Measurements from ENCODE around the gene SLC7A14.

The SLC7A14 gene

GRCh38 chr3:170531657-170532335, 54.1 kb downstream of the SLC7A14 start:
- no peaks in the 10 kb centered on the region for H3K9me3 ChIP-seq (replicated peaks; ENCODE audit: insufficient read depth, low read length)
- DNase-seq = no peak
- no peak overlapping the region for H3K4me3 ChIP-seq (ENCODE audit: low read length)
- no peaks in the 10 kb centered on the region for H3K9me2 ChIP-seq (replicated peaks; ENCODE audit: insufficient read depth, low read length)
- no peaks in the 10 kb centered on the region for H3K27me3 ChIP-seq (replicated peaks; ENCODE audit: insufficient read depth, low read length)
- H3K9ac ChIP-seq (ENCODE audit: low read length) = no peak overlapping the region
- no peak for TF ChIP-seq EZH2 (optimal IDR thresholded peaks at IDR 0.05; ENCODE audit: low read depth, low read length)
- TF ChIP-seq CTCF (IDR thresholded peaks at IDR 0.05; ENCODE audit: low read length) = no peak
- TF ChIP-seq EZH2phosphoT487 (IDR thresholded peaks at IDR 0.05; ENCODE audit: low read length) = no peak
- no peak overlapping the region for H3K27ac ChIP-seq (ENCODE audit: low read length)
- no peaks in the 10 kb centered on the region for H3K4me1 ChIP-seq (ENCODE audit: low read length)
- no peaks in the 10 kb centered on the region for H3K79me2 ChIP-seq (ENCODE audit: low read length)
- H3K36me3 ChIP-seq (replicated peaks; ENCODE audit: insufficient read depth, low read length) = no peaks in the 10 kb centered on the region
- H4K20me1 ChIP-seq (ENCODE audit: insufficient read depth, low read length) = no peaks in the 10 kb centered on the region
- no peaks in the 10 kb centered on the region for H3F3A ChIP-seq (ENCODE audit: insufficient read depth, low read length)
- no peak overlapping the region for H3K4me2 ChIP-seq (ENCODE audit: low read depth, low read length)
- no peak overlapping the region for H2AFZ ChIP-seq (ENCODE audit: low read length)

DNA sequence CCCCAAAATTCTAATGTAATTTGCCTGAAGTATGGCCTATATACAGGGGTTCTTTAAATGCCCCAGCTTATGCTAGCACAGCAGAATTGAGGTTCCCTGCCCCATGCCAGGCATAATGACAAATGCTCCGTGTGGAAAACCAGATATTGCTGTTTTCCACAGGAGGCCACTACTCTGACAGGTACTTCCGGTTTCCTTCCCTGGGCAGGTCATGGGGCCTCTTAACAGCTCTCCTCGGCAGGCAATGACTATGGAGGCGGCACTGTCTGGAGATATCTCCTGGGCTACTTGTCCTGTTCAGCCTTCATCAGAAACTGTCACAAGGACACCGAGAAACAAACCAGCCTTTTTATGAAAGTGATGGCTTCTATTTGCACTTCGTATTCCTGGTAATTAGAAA, 54.8 kb downstream of the SLC7A14 start:
- no peak overlapping the region for H3K27ac ChIP-seq (ENCODE audit: low read length)
- no peak for TF ChIP-seq EZH2phosphoT487 (IDR thresholded peaks at IDR 0.05; ENCODE audit: low read length)
- TF ChIP-seq EZH2 (optimal IDR thresholded peaks at IDR 0.05; ENCODE audit: low read depth, low read length) = no peak
- no peak for TF ChIP-seq CTCF (IDR thresholded peaks at IDR 0.05; ENCODE audit: low read length)
- no peak overlapping the region for H3K9ac ChIP-seq (ENCODE audit: low read length)
- no peak for DNase-seq
- no peaks in the 10 kb centered on the region for H3K79me2 ChIP-seq (ENCODE audit: low read length)
- no peak overlapping the region for H3K4me2 ChIP-seq (ENCODE audit: low read depth, low read length)
- H2AFZ ChIP-seq (ENCODE audit: low read length) = no peak overlapping the region
- no peaks in the 10 kb centered on the region for H3K4me1 ChIP-seq (ENCODE audit: low read length)
- H3K36me3 ChIP-seq (replicated peaks; ENCODE audit: insufficient read depth, low read length) = no peaks in the 10 kb centered on the region
- no peaks in the 10 kb centered on the region for H3K27me3 ChIP-seq (replicated peaks; ENCODE audit: insufficient read depth, low read length)
- H3K9me2 ChIP-seq (replicated peaks; ENCODE audit: insufficient read depth, low read length) = no peaks in the 10 kb centered on the region
- H3K9me3 ChIP-seq (replicated peaks; ENCODE audit: insufficient read depth, low read length) = no peaks in the 10 kb centered on the region
- no peaks in the 10 kb centered on the region for H3F3A ChIP-seq (ENCODE audit: insufficient read depth, low read length)
- no peaks in the 10 kb centered on the region for H4K20me1 ChIP-seq (ENCODE audit: insufficient read depth, low read length)
- H3K4me3 ChIP-seq (ENCODE audit: low read length) = no peak overlapping the region

- H3K9me2 ChIP-seq (replicated peaks; ENCODE audit: insufficient read depth, low read length) = no peaks in the 10 kb centered on the region
- no peak overlapping the region for H3K9ac ChIP-seq (ENCODE audit: low read length)
- no peak overlapping the region for H3K4me2 ChIP-seq (ENCODE audit: low read depth, low read length)
- no peaks in the 10 kb centered on the region for H3K79me2 ChIP-seq (ENCODE audit: low read length)
- no peak overlapping the region for H2AFZ ChIP-seq (ENCODE audit: low read length)
- H3K4me3 ChIP-seq (ENCODE audit: low read length) = no peak overlapping the region
- no peaks in the 10 kb centered on the region for H3K27me3 ChIP-seq (replicated peaks; ENCODE audit: insufficient read depth, low read length)
- H3K4me1 ChIP-seq (ENCODE audit: low read length) = no peaks in the 10 kb centered on the region
- DNase-seq = no peak
- no peaks in the 10 kb centered on the region for H4K20me1 ChIP-seq (ENCODE audit: insufficient read depth, low read length)
- TF ChIP-seq CTCF (IDR thresholded peaks at IDR 0.05; ENCODE audit: low read length) = no peak
- no peak for TF ChIP-seq EZH2phosphoT487 (IDR thresholded peaks at IDR 0.05; ENCODE audit: low read length)
- TF ChIP-seq EZH2 (optimal IDR thresholded peaks at IDR 0.05; ENCODE audit: low read depth, low read length) = no peak
- no peaks in the 10 kb centered on the region for H3F3A ChIP-seq (ENCODE audit: insufficient read depth, low read length)
- no peaks in the 10 kb centered on the region for H3K9me3 ChIP-seq (replicated peaks; ENCODE audit: insufficient read depth, low read length)
- H3K36me3 ChIP-seq (replicated peaks; ENCODE audit: insufficient read depth, low read length) = no peaks in the 10 kb centered on the region
- H3K27ac ChIP-seq (ENCODE audit: low read length) = no peak overlapping the region
These were observed 56.0 kb downstream of the SLC7A14 start for GRCh38 chr3:170529912-170530311.
